K562 (cell line): ENCODE results near the gene GUCY1A1. TPM values are rescaled to one million over a fixed set of nuclear protein-coding genes. Genes with fewer than 3 reads are reported as not detected.

Experiments used
- ATAC-seq: fragments of 200-7000 bp; cut with Tn5 transposase; 3 replicates; pipeline ENCODE4 v1.9.1; 2020; ENCODE audit warnings: moderate library complexity
- BruUV-seq: library from RNA; stranded (reverse); fragments of 400-500 nt; replicated peaks from 2 replicates; lab custom pipeline; 2021; lab: Mats Ljungman, UMichigan
- CTCF ChIA-PET: fragments of 300-600 bp; formaldehyde crosslinking; extraction: SDS; loops from one replicate; lab custom pipeline; 2021; ENCODE audit warnings: low intra/inter-chr PET ratio; lab: Yijun Ruan, JAX
- POLR2A ChIA-PET: fragments of 300-600, 350-650 bp; sonication (Branson Sonifier 250); formaldehyde crosslinking; extraction: SDS; loops from one replicate; lab custom pipeline; 2021; ENCODE audit warnings: antibody characterized with exemption, inconsistent platforms; lab: Yijun Ruan, JAX
- DNase-seq, 4 experiments: peaks; one replicate each; pipeline versions ENCODE4 v3.0.0 to v3.0.0-alpha.2; 2011 to 2018; ENCODE audit warnings: low spot score in 3 of 4, mixed read lengths in 3 of 4; ENCODE audit errors: extremely low read depth in 1 of 4
- FAIRE-seq: peaks from 2 replicates; lab custom pipeline; 2011; peaks lifted over from hg19 to GRCh38; lab: Jason Lieb, UNC
- H2AFZ ChIP-seq: 2 replicates; pipeline ENCODE4 v1.6.0; 2011; ENCODE audit warnings: low read depth, low read length, control low read depth, inconsistent platforms
- H3K27ac ChIP-seq: fragments of 200-600 bp; 3 replicates; pipeline ENCODE4 v1.8.0; 2011; ENCODE audit warnings: low read depth, mild to moderate bottlenecking, control low read depth, inconsistent platforms, low read length, moderate library complexity, mixed read lengths; ENCODE audit errors: extremely low read depth
- H3K27me3 ChIP-seq, 2 experiments: fragments of 300-600 bp in 1 of 2; 2 replicates in 1 of 2; 3 replicates in 1 of 2; pipeline versions ENCODE4 v1.6.0 to v1.8.0; 2011; ENCODE audit warnings: inconsistent platforms in 2 of 2, low read length in 2 of 2, mild to moderate bottlenecking in 1 of 2, mixed read lengths in 1 of 2, moderate library complexity in 1 of 2; ENCODE audit not compliant: control insufficient read depth in 2 of 2, insufficient read depth in 2 of 2
- H3K36me3 ChIP-seq: fragments of 300-600 bp; 3 replicates; pipeline ENCODE4 v1.8.0; 2011; ENCODE audit warnings: mild to moderate bottlenecking, low read length, inconsistent platforms; ENCODE audit not compliant: control insufficient read depth, insufficient read depth
- H3K4me1 ChIP-seq, 2 experiments: fragments of 200-600 bp in 1 of 2; replicated peaks in 1 of 2; 2 replicates in 1 of 2; 3 replicates in 1 of 2; pipeline versions ENCODE4 v1.5.1 to v1.8.0; 2011; ENCODE audit warnings: inconsistent platforms in 2 of 2, low read length in 2 of 2, mild to moderate bottlenecking in 1 of 2, mixed read lengths in 1 of 2, moderate library complexity in 1 of 2; ENCODE audit not compliant: control insufficient read depth in 2 of 2, insufficient read depth in 2 of 2
- H3K4me2 ChIP-seq: 2 replicates; pipeline ENCODE4 v1.6.1; 2011; ENCODE audit warnings: low read length, control low read depth, inconsistent platforms, mixed read lengths; ENCODE audit not compliant: insufficient read depth
- H3K4me3 ChIP-seq: fragments of 200-600 bp; sonication (generic), shearing (Covaris generic); 2 replicates; pipeline ENCODE4 v1.5.1; 2016; ENCODE audit warnings: control low read depth, inconsistent platforms
- H3K79me2 ChIP-seq: fragments of 200-600 bp; 3 replicates; pipeline ENCODE4 v1.8.0; 2011; ENCODE audit warnings: low read length, inconsistent platforms; ENCODE audit not compliant: control insufficient read depth, insufficient read depth
- H3K9ac ChIP-seq, 2 experiments: 2 replicates each; pipeline versions ENCODE4 v1.6.0 to v1.6.1; 2011; ENCODE audit warnings: low read depth in 2 of 2, low read length in 2 of 2, control low read depth in 1 of 2, inconsistent platforms in 1 of 2, mild to moderate bottlenecking in 1 of 2, mixed read lengths in 1 of 2; ENCODE audit not compliant: insufficient read depth in 1 of 2
- H3K9me1 ChIP-seq: one replicate; pipeline ENCODE4 v1.6.0; 2011; ENCODE audit warnings: inconsistent platforms, mild to moderate bottlenecking, low read length, moderate library complexity; ENCODE audit not compliant: control insufficient read depth, insufficient read depth
- H3K9me3 ChIP-seq: replicated peaks from 2 replicates; pipeline ENCODE4 v1.5.1; 2011; ENCODE audit warnings: low read depth, low read length, inconsistent platforms; ENCODE audit not compliant: control insufficient read depth, insufficient read depth
- H4K20me1 ChIP-seq: replicated peaks from 2 replicates; pipeline ENCODE4 v1.6.1; 2011; ENCODE audit warnings: low read length, inconsistent platforms, mixed read lengths; ENCODE audit not compliant: control insufficient read depth, insufficient read depth
- CBX5 ChIP-seq: IDR thresholded peaks from 2 replicates; pipeline ENCODE4 v1.6.1; 2014; ENCODE audit warnings: low read depth, borderline replicate concordance
- CHD4 ChIP-seq: fragments of 200-600 bp; sonication (generic); IDR thresholded peaks from 3 replicates; pipeline ENCODE4 v1.6.1; 2012; ENCODE audit warnings: low read depth, mild to moderate bottlenecking, mixed read lengths, low read length, inconsistent platforms; ENCODE audit not compliant: insufficient read depth, insufficient replicate concordance, poor library complexity, severe bottlenecking
- CREM ChIP-seq: IDR thresholded peaks from 2 replicates; pipeline ENCODE4 v1.6.1; 2014; ENCODE audit warnings: antibody characterized with exemption, low read depth
- CTCFL ChIP-seq: IDR thresholded peaks from 2 replicates; pipeline ENCODE4 v1.6.1; 2011; ENCODE audit warnings: borderline replicate concordance, low read depth, mild to moderate bottlenecking, moderate library complexity, low read length; ENCODE audit not compliant: insufficient read depth, poor library complexity, severe bottlenecking
- CXXC5 ChIP-seq: fragments of 250-450 bp; sonication (Bioruptor Pico); IDR thresholded peaks from 2 replicates; pipeline ENCODE4 v1.8.0; 2022; ENCODE audit warnings: inconsistent platforms, mild to moderate bottlenecking, moderate library complexity
- ELK1 ChIP-seq: sonication (generic); formaldehyde crosslinking; IDR thresholded peaks from 2 replicates; pipeline ENCODE4 v1.8.1; 2022; ENCODE audit warnings: missing genetic modification reagents
- EP400 ChIP-seq: fragments of 450-650 bp; IDR thresholded peaks from 2 replicates; pipeline ENCODE4 v1.6.1; 2017; ENCODE audit warnings: antibody characterized with exemption, mild to moderate bottlenecking, moderate library complexity
- HMBOX1 ChIP-seq: sonication (generic); IDR thresholded peaks from 2 replicates; pipeline ENCODE4 v1.6.1; 2016
- LCOR ChIP-seq: sonication (generic); formaldehyde crosslinking; IDR thresholded peaks from 2 replicates; pipeline ENCODE4 v1.8.0; 2022; ENCODE audit warnings: mild to moderate bottlenecking, missing genetic modification reagents
- PHF8 ChIP-seq: fragments of 200-600 bp; sonication (generic); IDR thresholded peaks from 2 replicates; pipeline ENCODE4 v1.6.1; 2012; ENCODE audit warnings: mixed run types, mild to moderate bottlenecking, inconsistent platforms, low read length, moderate library complexity, borderline replicate concordance
- PRPF4 ChIP-seq: fragments of 200-400 bp; formaldehyde crosslinking; IDR thresholded peaks from one replicate; pipeline ENCODE4 v1.6.1; 2017; ENCODE audit warnings: low read length, low read depth, mild to moderate bottlenecking; ENCODE audit not compliant: insufficient read depth, poor library complexity, severe bottlenecking
- RAD21 ChIP-seq, 2 experiments: fragments of 250-450 bp in 1 of 2; fragments of 450-650 bp in 1 of 2; sonication (Bioruptor Pico) in 1 of 2; formaldehyde crosslinking in 1 of 2; IDR thresholded peaks in 1 of 2; conservative IDR thresholded peaks in 1 of 2; 2 replicates each; pipeline versions ENCODE4 v1.4.0 to v1.8.0; 2020 to 2022; ENCODE audit warnings: mild to moderate bottlenecking in 2 of 2, moderate library complexity in 1 of 2
- ZBTB1 ChIP-seq: sonication (generic); formaldehyde crosslinking; IDR thresholded peaks from 2 replicates; pipeline ENCODE4 v1.8.1; 2023; ENCODE audit warnings: missing genetic modification reagents, low read depth, mild to moderate bottlenecking, borderline replicate concordance
- ZBTB34 ChIP-seq: fragments of 250-450 bp; sonication (Bioruptor Pico); IDR thresholded peaks from 2 replicates; pipeline ENCODE4 v1.8.0; 2021; ENCODE audit warnings: mild to moderate bottlenecking, moderate library complexity
- ZNF445 ChIP-seq: fragments of 250-450 bp; sonication (Bioruptor Pico); IDR thresholded peaks from 2 replicates; pipeline ENCODE4 v1.4.0; 2020; ENCODE audit warnings: low read depth, mild to moderate bottlenecking, moderate library complexity
- ZNF699 ChIP-seq: fragments of 250-450 bp; sonication (Bioruptor Pico); IDR thresholded peaks from 2 replicates; pipeline ENCODE4 v1.8.0; 2021; ENCODE audit warnings: mild to moderate bottlenecking, moderate library complexity; ENCODE audit not compliant: insufficient replicate concordance
- WGBS: fragments of 100-300 bp; shearing (Covaris generic); methylation state at CpG from one replicate; pipeline ENCODE4 v1.1.6; 2016; ENCODE audit warnings: low coverage, mixed read lengths; ENCODE audit not compliant: insufficient coverage; ENCODE audit errors: missing lambda C conversion rate; 5-methylcytosine and 5-hydroxymethylcytosine counted together
- in situ Hi-C: fragments of 300-500 bp; cut with MboI; formaldehyde crosslinking; loops from 4 replicates; pipeline ENCODE4 v1.15.0; 2018; ENCODE audit warnings: inconsistent platforms, mixed read lengths
- intact Hi-C: fragments of 100-400 bp; cut with micrococcal nuclease; formaldehyde crosslinking; loops from 2 replicates; pipeline ENCODE4 v1.14.2; 2022
- polyA plus RNA-seq, 8 experiments: library from polyadenylated mRNA; depleted of rRNA in 4 of 8; stranded (reverse) in 5 of 8; unstranded in 3 of 8; fragments of >200 nt; fragmentation: Nextera tagmentation in 2 of 8; fragmentation: Illumina TruSeq in 1 of 8; extraction: Ambion mirVana in 2 of 8; extraction: Trizol in 1 of 8; gene quantifications; 2 replicates each; pipeline versions ENCODE4 v1.2.1 to v1.2.3, GENCODE V29; 2011 to 2014; ENCODE audit warnings: inconsistent platforms in 1 of 8, missing spikeins in 1 of 8
- total RNA-seq, 7 experiments: library from RNA; depleted of rRNA in 6 of 7; stranded (reverse); fragments of >200 nt in 6 of 7; fragmentation: Illumina TruSeq in 2 of 7; extraction: Trizol in 2 of 7; gene quantifications; 2 replicates each; pipeline versions ENCODE4 v1.2.1 to v1.2.3, GENCODE V29; 2011 to 2021; ENCODE audit warnings: low replicate concordance in 1 of 7

Gene GUCY1A1
- total and polyA plus RNA-seq, 9 of the 15 experiments (the other 6 are each of a cell fraction or from before 2014, with no cell fraction given): not detected

GRCh38 chr4:155660436-155660835 is 6.2 kb upstream of the GUCY1A1 start:
- BruUV-seq: no TSS peak
- Histone ChIP-seq H3K9ac (no peak overlapping the region), H3K79me2 (no peaks in the 10 kb centered on the region), H3K9me3 (no peaks in the 10 kb centered on the region), H3K4me3 (no peak overlapping the region), H3K4me2 (no peak overlapping the region), H3K27me3 (no peaks in the 10 kb centered on the region), H3K36me3 (no peaks in the 10 kb centered on the region), H3K9me1 (no peaks in the 10 kb centered on the region), H3K4me1 (no peaks in the 10 kb centered on the region), H4K20me1 (no peaks in the 10 kb centered on the region), H2AFZ (no peak overlapping the region), H3K27ac (no peak overlapping the region)
- intact Hi-C loops (no loop called here), in situ Hi-C loops (no loop called here)
- FAIRE-seq: no peak
- DNase-seq: no peak
- POLR2A ChIA-PET: no interaction called here
- no peak for ATAC-seq
- 0% methylated on average over 2 of the region's 2 CpGs for WGBS
- CTCF ChIA-PET: no interaction called here
- TF ChIP-seq ZNF699 (CRISPR knock-in tag): no peak
- no peak for TF ChIP-seq LCOR (CRISPR knock-in tag)
- no peak for TF ChIP-seq CHD4
- TF ChIP-seq PRPF4: no peak
- TF ChIP-seq ZNF445 (CRISPR knock-in tag): no peak
- no peak for TF ChIP-seq CTCFL
- TF ChIP-seq ZBTB34 (CRISPR knock-in tag): no peak
- no peak for TF ChIP-seq ZBTB1
- no peak for TF ChIP-seq EP400
- no peak for TF ChIP-seq CBX5
- no peak for TF ChIP-seq RAD21 (CRISPR knock-in tag; conservative IDR thresholded peaks at IDR 0.05 in 1 of 2, IDR thresholded peaks at IDR 0.05 in 1 of 2)
- TF ChIP-seq PHF8: no peak
- TF ChIP-seq ELK1 (CRISPR knock-in tag): no peak
- no peak for TF ChIP-seq HMBOX1
- no peak for TF ChIP-seq CREM
- TF ChIP-seq CXXC5 (CRISPR knock-in tag): no peak
